HG03103 (cell line): ENCODE data around the gene MIGA1.
A peak's percentile ranks its signal among the peaks of the same experiment; 100 is the strongest.
"Not testable (repeated sequence)": the region's sequence is repeated elsewhere in the genome, so short reads cannot be mapped to it uniquely, and the experiment has no call there.

Source experiments
- ATAC-seq: cut with Tn5 transposase; IDR thresholded peaks from one replicate; pipeline ENCODE4 v1.9.1; 2021; ENCODE audit warnings: low read depth; ENCODE audit not compliant: unreplicated experiment

MIGA1 gene

DNA sequence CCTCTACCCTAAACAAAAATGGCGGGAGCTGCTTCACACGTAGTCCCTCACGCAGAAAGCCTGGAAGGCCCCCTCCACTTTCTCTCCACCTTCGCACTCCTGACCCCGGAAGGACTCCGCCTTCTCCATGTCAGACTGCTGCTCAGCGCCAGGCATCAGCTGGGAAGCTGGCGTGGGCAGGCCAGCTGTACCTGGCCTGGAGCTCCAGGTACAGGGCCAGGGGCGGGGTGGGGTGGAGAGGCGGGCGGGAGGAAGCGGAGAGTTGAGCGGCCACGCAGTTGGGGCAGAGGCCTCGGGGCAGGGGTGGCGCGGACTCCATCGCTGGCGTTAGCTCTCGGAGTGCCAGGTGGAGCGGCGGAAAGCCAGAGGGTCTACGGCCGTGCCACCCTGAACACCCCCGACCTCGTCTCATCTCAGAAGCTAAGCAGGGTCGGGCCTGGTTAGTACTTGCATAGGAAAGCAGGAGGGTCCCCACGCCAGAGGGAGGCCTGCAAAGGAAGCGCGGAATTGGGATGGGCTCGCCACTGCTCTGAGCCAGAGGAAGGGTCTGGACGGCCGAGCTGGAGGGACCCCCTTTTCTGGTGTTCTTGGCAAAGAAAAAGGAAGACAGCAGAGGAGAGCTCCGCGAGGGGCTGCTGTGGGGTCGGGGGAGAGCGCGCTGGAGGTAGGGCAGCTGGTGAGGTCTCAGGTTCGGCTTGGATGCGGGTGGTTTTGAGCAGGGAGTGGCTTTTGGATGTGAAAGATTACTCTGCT lies at the start of gene MIGA1:
MIGA1 (plus strand) TSS at position 121 of the 753 bp plus-strand sequence. CDS start 3,604 bp downstream, outside the sequence.
- peak; percentile 89 for ATAC-seq

DNA sequence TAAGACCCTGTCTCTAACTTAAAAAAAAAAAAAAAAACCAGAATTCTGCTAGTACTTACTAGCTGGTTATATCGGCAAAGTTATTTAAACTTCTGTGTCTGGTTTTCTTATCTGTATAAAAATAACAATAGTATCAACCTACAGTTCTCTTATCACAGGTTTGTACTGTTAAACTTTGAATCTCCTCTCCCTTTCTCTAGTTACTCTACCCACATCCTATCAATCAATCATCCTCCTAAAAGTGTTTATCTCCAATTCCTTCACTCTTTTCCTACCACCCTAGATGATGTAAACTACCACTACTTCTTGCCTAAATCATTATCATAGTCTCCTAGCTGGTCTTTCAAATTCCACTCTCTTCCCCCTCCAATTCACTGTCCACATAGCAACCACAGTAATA lies 47.4 kb upstream of the MIGA1 start:
- ATAC-seq = no peak

- ATAC-seq = no peak
Measured at GRCh38 chr1:77739235-77739634, 40.2 kb upstream of the MIGA1 start.

- no peak for ATAC-seq
Measured at GRCh38 chr1:77741316-77741715, 38.1 kb upstream of the MIGA1 start.

DNA sequence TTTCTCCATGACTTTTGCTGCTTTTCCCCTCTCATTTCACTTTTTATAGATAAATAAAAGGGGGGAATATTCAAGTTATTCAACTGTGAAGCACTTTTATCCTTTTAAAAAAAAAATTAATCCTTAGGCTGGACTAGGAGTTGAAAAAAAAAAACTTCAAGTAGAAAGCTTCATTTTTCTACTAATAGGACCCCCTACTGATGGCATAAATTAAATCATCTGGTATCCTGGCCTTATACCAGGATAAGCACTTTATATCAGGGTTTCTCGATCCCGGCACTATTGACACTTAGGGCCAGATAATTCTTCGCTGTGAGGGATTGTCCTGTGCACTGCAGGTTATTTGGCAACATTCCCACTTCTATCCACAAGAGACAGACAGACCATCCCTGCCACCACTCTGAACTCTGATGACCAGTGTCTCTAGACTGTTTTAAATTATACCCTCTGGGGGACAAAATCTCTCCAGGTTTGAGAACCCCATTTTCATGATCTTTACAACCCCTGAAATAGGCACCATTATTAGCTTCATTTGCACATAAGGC lies 37.4 kb upstream of the MIGA1 start:
- ATAC-seq = no peak

DNA sequence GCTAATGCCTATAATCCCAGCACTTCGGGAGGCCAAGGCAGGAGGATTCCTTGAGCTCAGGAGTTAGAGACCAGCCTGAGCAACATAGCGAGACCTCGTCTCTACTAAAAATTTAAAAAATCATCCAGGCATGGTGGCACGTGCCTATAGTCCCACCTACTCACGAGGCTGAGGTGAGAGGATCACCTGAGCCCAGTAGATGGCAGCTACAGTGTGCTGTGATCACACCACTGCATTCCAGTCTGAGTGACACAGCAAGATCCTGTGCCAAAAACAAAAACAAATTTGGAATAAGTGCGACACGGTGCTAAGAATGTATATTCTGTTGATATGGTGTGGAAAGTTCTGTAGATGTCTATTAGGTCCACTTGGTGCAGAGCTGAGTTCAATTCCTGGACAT lies 34.9 kb upstream of the MIGA1 start:
- ATAC-seq = no peak

DNA sequence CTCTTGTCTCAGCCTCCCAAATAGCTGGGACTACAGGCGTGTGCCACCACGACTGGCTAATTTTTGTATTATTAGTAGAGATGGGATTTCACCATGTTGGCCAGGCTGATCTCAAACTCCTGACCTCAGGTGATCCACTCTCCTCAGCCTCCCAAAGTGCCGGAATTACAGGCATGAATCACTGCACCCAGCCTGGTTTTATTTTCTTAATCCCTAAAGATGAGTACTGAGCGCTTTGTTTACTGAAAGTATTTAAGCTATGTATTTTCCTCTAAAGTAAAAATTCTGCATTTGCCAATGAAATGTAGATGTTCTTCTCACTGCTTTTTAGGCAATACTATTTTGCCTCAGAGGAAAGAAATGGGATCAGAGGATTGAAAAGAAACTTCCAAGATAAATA lies 30.0 kb upstream of the MIGA1 start:
- ATAC-seq = not testable (repeated sequence)

DNA sequence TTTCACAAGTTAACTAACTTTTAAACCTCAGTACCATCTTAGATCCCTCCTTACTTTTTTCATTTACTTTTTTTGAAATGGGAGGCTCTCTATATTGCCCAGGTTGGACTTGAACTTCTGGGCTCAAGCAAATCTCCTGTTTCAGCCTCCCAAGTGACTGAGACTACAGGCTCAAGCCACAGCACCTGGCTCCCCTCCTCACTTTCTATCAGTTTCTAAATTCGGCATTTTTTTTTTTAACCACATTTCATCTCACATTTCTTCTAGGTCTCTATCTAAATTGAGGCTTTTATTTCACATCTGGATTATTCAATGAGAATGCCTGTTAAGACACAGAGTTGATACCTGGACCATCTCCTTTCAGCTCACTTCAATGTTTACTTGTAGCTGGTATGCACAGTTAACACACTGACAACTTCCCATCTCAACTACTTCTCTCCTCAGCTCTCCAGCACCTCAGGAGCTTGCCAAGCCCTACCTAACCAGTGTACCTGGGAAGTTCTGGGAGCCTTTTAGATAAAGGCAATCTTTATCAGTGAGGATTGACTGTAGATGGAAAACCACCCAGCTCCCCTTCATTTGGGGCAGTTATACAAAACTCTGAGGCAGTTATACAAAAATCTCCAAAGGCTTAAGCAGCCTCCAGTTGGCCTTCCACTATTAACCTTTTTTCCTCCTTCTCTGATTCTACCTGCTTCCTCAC lies 23.2 kb upstream of the MIGA1 start:
- ATAC-seq = no peak

DNA sequence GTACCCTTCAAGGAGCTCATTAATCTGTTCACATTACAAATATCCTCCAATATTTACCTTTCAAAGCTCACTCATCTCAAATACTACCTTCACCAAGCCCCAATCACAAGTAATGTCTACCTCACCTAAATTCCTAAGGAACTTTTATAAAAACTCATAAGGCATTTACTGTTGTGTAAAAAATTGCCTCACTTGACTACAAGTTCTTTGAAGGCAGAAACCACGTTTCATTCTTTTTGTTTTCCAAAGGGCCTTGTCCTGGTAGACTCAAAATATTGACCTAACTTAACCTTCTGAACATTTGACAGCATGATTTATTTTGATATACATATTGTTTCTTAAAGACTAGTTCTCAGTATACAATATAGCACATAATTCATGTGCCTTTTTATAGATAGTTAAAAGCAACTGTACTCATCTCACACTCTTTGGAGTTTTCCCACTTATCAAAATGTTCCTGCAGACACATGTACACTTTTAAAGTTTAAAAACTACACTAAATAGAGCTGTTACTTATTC lies 22.3 kb upstream of the MIGA1 start:
- no peak for ATAC-seq

GRCh38 chr1:77757603-77758002 lies 21.8 kb upstream of the MIGA1 start:
- ATAC-seq = no peak

- peak; percentile 93 for ATAC-seq
Measured at GRCh38 chr1:77759071-77760028, 20.1 kb upstream of the MIGA1 start, which contains the start of gene USP33. TSS of gene USP33 (minus strand) at chr1:77759852. CDS start at chr1:77741697, 18,155 bp downstream.

GRCh38 chr1:77762072-77762476 lies 17.4 kb upstream of the MIGA1 start:
- no peak for ATAC-seq

DNA sequence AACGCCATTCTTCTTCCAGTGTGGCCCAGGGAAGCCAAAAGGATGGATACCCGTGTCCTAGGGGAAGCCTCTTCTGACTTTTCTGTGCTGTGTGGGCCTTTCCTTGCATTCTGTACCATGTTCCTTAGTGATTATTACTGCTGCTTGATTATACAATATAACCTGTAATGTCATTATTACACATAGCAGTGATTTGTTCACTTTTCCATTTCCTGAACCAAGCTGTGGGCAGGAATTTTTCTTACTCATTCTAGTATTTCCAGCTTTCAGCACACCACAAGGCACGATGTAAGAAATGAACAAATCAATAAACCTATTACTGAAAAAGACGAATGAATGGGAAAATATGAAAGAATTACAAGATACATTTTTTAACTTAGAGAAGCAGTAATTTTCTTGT lies 11.4 kb upstream of the MIGA1 start:
- ATAC-seq = no peak

DNA sequence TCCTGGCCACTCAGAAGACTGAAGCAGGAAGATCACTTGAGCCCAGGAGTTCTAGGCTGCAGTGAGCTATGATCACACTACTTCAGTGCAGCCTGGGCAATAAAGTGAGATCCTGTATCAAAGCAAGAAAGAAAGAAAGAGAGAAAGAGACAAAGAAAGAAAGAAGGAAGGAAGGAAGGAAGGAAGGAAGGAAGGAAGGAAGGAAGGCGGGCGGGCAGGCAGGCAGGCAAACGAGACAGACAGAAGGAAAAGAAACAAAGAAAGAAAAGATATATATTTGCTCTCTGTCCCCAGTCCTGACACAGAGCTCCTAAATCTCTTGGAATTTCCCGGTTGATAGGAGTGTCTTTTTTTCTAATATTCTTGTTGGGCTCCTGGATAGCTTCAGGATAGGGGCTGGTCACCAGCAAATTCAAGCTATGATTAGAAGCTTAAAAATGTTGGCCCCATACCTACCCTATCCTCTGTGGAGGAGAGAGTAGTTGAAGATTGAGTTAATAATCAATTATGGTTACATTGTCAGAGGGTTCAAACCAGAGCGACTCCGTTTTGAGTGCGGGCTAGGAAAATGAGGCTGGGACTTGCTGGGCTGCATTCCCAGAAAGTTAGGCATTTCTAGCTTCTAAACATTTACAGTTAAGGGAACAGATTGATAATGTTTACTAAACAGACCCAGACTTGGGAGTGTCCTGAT lies 3.3 kb upstream of the MIGA1 start:
- no peak for ATAC-seq

GRCh38 chr1:77781683-77782082 lies 2.2 kb downstream of the MIGA1 start:
- ATAC-seq = no peak

- no peak for ATAC-seq
Measured at GRCh38 chr1:77783141-77783540, 3.7 kb downstream of the MIGA1 start.

DNA sequence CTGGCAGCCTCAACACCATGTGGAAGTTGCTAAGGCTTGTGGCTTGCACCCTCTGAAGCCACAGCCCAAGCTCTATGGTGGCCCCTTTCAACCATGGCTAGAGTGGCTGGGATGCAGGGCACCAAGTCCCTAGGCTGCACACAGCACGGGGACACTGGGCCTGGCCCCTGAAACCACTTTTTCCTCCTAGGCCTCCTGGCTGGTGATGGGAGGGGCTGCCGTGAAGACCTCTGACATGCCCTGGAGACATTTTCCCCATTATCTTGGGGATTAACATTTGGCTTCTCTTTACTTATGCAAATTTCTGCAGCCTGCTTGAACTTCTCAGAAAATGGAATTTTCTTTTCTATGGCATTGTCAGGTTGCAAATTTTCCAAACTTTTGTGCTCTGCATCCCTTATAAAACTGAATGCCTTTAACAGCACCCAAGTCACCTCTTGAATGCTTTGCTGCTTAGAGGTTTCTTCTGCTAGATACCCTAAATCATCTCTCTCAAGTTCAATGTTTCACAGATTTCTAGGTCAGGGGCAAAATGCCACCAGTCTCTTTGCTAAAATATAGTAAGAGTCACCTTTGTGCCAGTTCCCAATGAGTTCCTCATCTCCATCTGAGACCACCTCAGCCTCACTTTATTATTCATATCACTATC lies 6.8 kb downstream of the MIGA1 start:
- ATAC-seq = not testable (repeated sequence)

DNA sequence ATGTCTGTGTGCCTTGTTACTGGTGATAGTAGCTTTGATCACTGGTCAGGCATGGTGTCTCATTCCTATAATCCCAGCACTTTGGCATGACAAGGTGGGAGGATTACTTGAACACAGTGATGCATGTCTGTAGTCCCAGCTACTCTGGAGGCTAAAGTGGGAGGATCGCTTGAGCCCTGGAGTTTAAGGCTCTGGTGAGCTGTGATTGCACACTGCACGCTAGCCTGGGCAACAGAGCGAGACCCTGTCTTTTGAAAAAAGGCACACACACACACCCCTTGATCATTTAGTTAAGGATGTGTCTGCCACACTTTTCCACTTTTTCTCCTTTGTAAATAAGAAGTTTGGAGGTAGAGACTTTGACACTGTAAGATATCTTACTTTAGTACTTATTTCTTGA lies 15.1 kb downstream of the MIGA1 start:
- ATAC-seq = no peak

GRCh38 chr1:77796695-77797405 lies 17.4 kb downstream of the MIGA1 start:
- ATAC-seq = no peak
